Activated CD4-positive, alpha-beta T cell treated with anti-CD3 and anti-CD28 coated beads for 24 hours (primary cell): ENCODE measurements around the gene C3.
"Not testable (repeated sequence)": the region's sequence is repeated elsewhere in the genome, so short reads cannot be mapped to it uniquely, and the experiment has no call there.

Experiments used
- DNase-seq, 2 donors: peaks; one replicate each; pipeline ENCODE4 v3.0.0-alpha.2; 2020; ENCODE audit warnings: low read depth in 2 of 2

Gene C3

GRCh38 chr19:6693056-6693471 lies 27.4 kb downstream of the C3 start:
- DNase-seq = no peak

GRCh38 chr19:6692027-6692426 lies 28.4 kb downstream of the C3 start:
- no peak for DNase-seq

GRCh38 chr19:6691342-6691741 lies 29.1 kb downstream of the C3 start:
- DNase-seq = no peak

- DNase-seq = no peak
Observed at GRCh38 chr19:6690160-6690885, 30.1 kb downstream of the C3 start.

- no peak for DNase-seq
Observed at GRCh38 chr19:6687114-6687513, 33.3 kb downstream of the C3 start.

- no peak for DNase-seq
Observed at GRCh38 chr19:6686628-6686975, 33.8 kb downstream of the C3 start.

GRCh38 chr19:6685962-6686627 lies 34.4 kb downstream of the C3 start:
- DNase-seq = no peak

GRCh38 chr19:6685482-6685881 lies 35.0 kb downstream of the C3 start:
- DNase-seq = no peak

- DNase-seq = no peak
Observed at GRCh38 chr19:6683971-6684370, 36.5 kb downstream of the C3 start.

GRCh38 chr19:6682607-6683128 lies 37.8 kb downstream of the C3 start:
- DNase-seq = no peak

- no peak for DNase-seq
Observed at GRCh38 chr19:6680141-6680540, 40.3 kb downstream of the C3 start.

- no peak for DNase-seq
Observed at GRCh38 chr19:6679139-6679538, 41.3 kb downstream of the C3 start.

- DNase-seq = peak in 1 of 2 donors; percentile 67
Observed at GRCh38 chr19:6678690-6679109, 41.8 kb downstream of the C3 start.

GRCh38 chr19:6677883-6678689 lies 42.4 kb downstream of the C3 start:
- peak in 1 of 2 donors; percentile 60 for DNase-seq

GRCh38 chr19:6677495-6677882 lies 43.0 kb downstream of the C3 start:
- no peak for DNase-seq

GRCh38 chr19:6676288-6676687 lies 44.2 kb downstream of the C3 start:
- DNase-seq = no peak

GRCh38 chr19:6674868-6675305 lies 45.6 kb downstream of the C3 start:
- DNase-seq = peak; percentile 84 to 85

- not testable (repeated sequence) for DNase-seq
Observed at GRCh38 chr19:6674408-6674807, 46.0 kb downstream of the C3 start.

- no peak for DNase-seq
Observed at GRCh38 chr19:6672693-6673290, 47.7 kb downstream of the C3 start.

GRCh38 chr19:6671960-6672359 lies 48.5 kb downstream of the C3 start:
- DNase-seq = no peak

GRCh38 chr19:6668691-6669090 lies 51.8 kb downstream of the C3 start:
- DNase-seq = no peak

- DNase-seq = no peak
Observed at GRCh38 chr19:6667114-6667627, 53.3 kb downstream of the C3 start.
